ENCODE results near the gene KPTN. TPM values are rescaled to one million over a fixed set of nuclear protein-coding genes. Genes with fewer than 3 reads are reported as not detected.
A peak's percentile ranks its signal among the peaks of the same experiment; 100 is the strongest.

KPTN gene
- total RNA-seq, 4 donors from 2014 or later: 7.1 to 22.3 (median 13.4) TPM

DNA sequence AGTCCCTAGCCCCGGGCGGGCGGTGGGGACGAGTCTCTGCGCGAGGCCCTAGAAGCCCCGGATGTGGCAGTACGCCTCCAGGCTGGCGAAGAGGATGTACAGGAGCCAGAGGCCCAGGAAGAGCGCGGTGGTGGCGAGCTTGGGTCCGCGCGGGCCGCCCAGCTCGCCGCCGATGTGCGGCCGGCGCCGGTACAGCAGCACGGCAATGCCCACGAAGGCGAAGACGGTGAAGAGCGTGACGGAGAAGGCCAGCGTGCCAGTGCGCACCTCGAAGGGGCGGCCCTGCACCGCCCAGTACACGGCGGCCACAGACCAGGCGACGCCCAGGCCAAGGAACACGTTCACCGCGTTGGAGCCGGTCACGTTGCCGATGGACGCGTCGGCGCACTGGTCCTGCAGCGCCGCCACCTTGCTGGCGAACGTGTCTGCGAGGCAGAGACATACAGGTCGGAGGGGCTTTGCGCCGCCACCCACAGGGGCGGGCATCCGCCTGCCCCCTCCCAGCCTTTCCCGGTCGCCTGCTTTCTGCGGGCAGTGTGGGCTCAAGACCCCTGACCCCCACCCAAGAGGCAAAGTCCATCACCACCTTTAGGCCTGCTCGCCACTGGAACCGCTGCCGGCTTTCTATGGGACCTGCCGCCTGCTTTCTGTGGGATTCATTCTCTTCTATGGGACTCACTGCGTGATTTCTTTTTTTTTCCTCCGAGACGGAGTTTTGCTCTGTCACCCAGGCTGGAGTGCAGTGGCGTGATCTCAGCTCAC is 53.8 kb downstream of the KPTN start:
- H3K4me3 ChIP-seq: peak overlapping the region in 3 of 4 donors; percentile 23 to 37 (median 32)
- no peaks in the 10 kb centered on the region for H3K9me3 ChIP-seq
- H3K27ac ChIP-seq: no peak overlapping the region
- no peak for TF ChIP-seq POLR2A (IDR thresholded peaks at IDR 0.05)
- TF ChIP-seq, protein P1, sequence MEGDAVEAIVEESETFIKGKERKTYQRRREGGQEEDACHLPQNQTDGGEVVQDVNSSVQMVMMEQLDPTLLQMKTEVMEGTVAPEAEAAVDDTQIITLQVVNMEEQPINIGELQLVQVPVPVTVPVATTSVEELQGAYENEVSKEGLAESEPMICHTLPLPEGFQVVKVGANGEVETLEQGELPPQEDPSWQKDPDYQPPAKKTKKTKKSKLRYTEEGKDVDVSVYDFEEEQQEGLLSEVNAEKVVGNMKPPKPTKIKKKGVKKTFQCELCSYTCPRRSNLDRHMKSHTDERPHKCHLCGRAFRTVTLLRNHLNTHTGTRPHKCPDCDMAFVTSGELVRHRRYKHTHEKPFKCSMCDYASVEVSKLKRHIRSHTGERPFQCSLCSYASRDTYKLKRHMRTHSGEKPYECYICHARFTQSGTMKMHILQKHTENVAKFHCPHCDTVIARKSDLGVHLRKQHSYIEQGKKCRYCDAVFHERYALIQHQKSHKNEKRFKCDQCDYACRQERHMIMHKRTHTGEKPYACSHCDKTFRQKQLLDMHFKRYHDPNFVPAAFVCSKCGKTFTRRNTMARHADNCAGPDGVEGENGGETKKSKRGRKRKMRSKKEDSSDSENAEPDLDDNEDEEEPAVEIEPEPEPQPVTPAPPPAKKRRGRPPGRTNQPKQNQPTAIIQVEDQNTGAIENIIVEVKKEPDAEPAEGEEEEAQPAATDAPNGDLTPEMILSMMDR (IDR thresholded peaks at IDR 0.05): peak in 3 of 6 experiments; percentile 48 to 52 (median 50)
- no peaks in the 10 kb centered on the region for H3K36me3 ChIP-seq
- DNase-seq: peak in 2 of 3 donors; percentile 73 to 82
- H3K27me3 ChIP-seq: peaks cover 0 to 8% of the 10 kb centered on the region in 2 donors
- peaks cover 0 to 33% (median 5%) of the 10 kb centered on the region in 4 donors for H3K4me1 ChIP-seq

DNA sequence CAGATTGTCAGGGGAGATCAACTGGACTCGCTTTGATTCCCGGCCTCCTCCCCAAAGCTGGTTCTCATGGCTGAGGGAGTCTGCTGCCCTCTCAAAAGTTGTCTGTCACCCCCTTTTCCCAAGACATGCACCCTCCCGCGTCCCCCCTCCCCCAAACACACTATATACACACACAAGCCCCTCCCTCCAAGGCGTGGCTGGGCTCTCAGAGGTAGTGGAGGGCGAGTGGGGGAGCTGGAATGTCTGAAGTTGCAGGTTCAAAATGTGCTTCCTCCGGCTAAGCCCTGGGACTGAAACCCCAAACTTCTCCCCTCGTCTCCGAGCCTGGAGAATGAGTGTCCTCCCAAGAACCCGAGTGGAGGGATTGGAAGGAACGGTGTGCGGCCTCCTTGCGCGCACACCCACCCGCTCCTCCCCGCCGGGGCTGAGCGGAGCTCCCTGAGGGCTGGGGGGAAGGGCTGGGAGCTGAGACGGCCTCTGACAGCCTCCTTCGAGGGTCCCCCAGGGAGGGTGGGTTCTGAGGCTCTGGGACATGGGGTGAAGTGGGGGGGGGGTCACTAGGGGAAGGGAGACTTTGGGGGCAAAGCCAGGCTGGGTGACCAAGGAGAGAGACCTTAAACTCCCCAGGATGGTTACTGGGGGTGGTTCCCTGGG is 54.8 kb downstream of the KPTN start:
- Histone ChIP-seq H3K9me3 (no peaks in the 10 kb centered on the region), H3K27ac (no peak overlapping the region), H3K4me3 (no peak overlapping the region), H3K36me3 (no peaks in the 10 kb centered on the region), H3K27me3 (peaks cover 0 to 8% of the 10 kb centered on the region in 2 donors), H3K4me1 (peaks cover 0 to 33% (median 5%) of the 10 kb centered on the region in 4 donors)
- no peak for TF ChIP-seq POLR2A (IDR thresholded peaks at IDR 0.05)
- TF ChIP-seq, protein P1 (IDR thresholded peaks at IDR 0.05): no peak
- no peak for DNase-seq

DNA sequence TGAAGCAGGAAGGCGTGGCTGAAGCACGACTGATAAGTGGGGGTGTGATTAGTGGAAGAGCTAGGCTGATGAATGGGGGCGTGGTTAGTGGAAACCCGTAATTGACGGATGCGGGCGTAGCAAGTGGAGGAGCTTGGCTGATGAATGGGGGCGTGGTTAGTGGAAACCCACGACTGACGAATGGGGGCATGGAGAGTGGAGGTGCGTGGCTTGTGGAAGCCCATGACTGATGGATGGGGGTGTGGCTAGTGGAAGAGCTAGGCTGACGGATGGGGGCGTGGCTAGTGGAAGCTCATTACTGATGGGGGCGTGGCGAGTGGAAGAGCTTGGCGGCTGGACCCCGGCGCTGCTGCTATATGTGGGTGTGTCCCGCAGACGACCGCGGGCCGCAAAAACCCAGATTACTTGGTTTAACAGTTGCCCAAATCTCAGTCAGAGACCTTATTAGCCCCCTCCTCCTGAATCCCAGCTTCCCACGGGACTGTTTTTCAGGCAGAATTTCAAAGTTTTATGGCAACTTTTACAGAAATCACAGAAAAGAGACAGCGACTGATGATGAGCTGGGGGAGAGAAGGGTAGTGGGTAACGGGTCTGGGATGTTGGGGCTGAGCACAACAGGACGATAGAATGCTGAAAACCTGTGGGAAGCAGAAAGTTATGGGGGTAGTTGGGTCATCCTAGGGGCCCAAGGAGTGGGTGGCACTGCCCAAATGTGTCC is 55.7 kb downstream of the KPTN start:
- H3K36me3 ChIP-seq: no peaks in the 10 kb centered on the region
- H3K9me3 ChIP-seq: no peaks in the 10 kb centered on the region
- DNase-seq: peak; percentile 62 to 90 (median 70)
- H3K4me3 ChIP-seq: no peak overlapping the region
- TF ChIP-seq, protein P1 (IDR thresholded peaks at IDR 0.05): no peak
- TF ChIP-seq POLR2A (IDR thresholded peaks at IDR 0.05): no peak
- peaks cover 0 to 8% of the 10 kb centered on the region in 2 donors for H3K27me3 ChIP-seq
- H3K4me1 ChIP-seq: peaks cover 0 to 33% (median 5%) of the 10 kb centered on the region in 4 donors
- no peak overlapping the region for H3K27ac ChIP-seq

DNA sequence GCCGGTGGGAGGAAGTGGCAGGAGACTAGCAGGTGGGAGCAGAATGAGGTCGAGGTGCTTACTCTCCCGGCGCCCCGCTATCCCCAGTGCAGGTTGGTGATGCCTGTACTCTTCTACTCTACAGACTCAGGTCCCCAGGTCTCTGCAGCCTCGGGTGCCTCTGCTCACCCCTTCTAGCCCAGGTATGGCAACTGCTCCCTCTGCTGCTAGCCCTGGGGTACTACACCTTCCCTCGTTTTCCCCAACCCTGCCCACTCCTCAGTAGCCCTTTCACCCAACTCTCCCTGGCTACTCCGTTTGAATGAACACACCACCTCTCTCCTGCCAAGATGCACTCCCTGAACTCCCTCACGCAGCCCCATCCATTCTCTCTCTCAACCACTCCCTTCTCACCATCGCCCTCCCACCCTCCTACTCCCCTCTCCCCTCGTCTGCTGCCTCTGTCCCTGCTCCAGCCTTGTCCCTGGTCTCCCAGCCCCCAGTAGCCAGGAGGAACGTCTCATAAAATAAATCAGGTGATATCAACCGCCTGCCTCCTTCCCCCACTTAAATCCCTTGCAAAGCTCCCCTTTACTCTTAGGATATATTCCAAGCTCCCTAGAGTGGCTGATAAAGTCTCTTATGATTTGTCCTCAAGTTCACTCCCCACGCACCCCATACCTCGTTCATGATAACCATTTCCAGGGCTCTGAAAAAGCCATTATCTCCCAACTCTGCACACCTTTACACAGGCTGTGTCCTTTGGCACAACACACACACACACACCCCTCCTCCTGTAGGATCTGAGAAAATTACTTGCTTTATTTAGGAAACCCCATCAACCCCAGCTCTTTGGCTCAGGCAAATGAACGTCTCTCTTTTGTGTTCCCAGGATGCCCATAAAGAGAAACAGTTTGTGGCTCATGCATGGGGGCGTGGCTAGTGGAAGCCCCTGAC is 56.5 kb downstream of the KPTN start:
- peak; percentile 44 to 79 (median 66) for DNase-seq
- Histone ChIP-seq H3K4me3 (no peak overlapping the region), H3K27me3 (peaks cover 0 to 9% of the 10 kb centered on the region in 2 donors), H3K36me3 (no peaks in the 10 kb centered on the region), H3K4me1 (peaks cover 0 to 33% (median 5%) of the 10 kb centered on the region in 4 donors), H3K9me3 (no peaks in the 10 kb centered on the region), H3K27ac (no peak overlapping the region)
- TF ChIP-seq, protein P1 (IDR thresholded peaks at IDR 0.05): peak; percentile 61 to 81 (median 74)
- no peak for TF ChIP-seq POLR2A (IDR thresholded peaks at IDR 0.05)

Other genes with a start within 250 kb of the KPTN start
- gene CCDC9, start 227.7 kb downstream of the KPTN start, total RNA-seq: 100 to 1,000 TPM in 1 of 4 donors, 10 to 100 TPM in 3; 12.1 to 104 (median 35.8) TPM
- 10 to 100 TPM in 2 of 4 donors, 1 to 10 TPM in 2; 6.1 to 23.9 (median 12.8) TPM for gene INAFM1, start 209.3 kb downstream of the KPTN start, total RNA-seq
- 1 to 10 TPM in 2 of 4 donors, under 1 TPM in 1, not detected in 1; 0.70 to 5.0 (median 2.2) TPM for gene C5AR1, start 174.4 kb downstream of the KPTN start, total RNA-seq
- 1 to 10 TPM in 2 of 4 donors, under 1 TPM in 1, not detected in 1; 0.95 to 1.6 (median 1.4) TPM for gene C5AR2, start 152.0 kb downstream of the KPTN start, total RNA-seq
- gene DHX34, start 134.9 kb downstream of the KPTN start, total RNA-seq: 10 to 100 TPM; 13.1 to 51.2 (median 30.0) TPM
- gene MEIS3, start 64.7 kb downstream of the KPTN start, total RNA-seq: 10 to 100 TPM in 2 of 4 donors, 1 to 10 TPM in 2; 1.6 to 18.2 (median 10.2) TPM
- gene SLC8A2, start 12.3 kb downstream of the KPTN start, total RNA-seq: under 1 TPM in 2 of 4 donors, not detected in 2; 0.53 to 0.85 TPM
- gene NAPA, start 30.8 kb upstream of the KPTN start, total RNA-seq: 100 to 1,000 TPM in 2 of 4 donors, 10 to 100 TPM in 2; 78.4 to 154 (median 105) TPM
- not detected for gene ZNF541, start 88.9 kb upstream of the KPTN start, total RNA-seq
- 10 to 100 TPM in 3 of 4 donors, 1 to 10 TPM in 1; 8.2 to 14.9 (median 13.3) TPM for gene BICRA, start 124.9 kb upstream of the KPTN start, total RNA-seq
- 100 to 1,000 TPM in 1 of 4 donors, 10 to 100 TPM in 3; 11.2 to 117 (median 23.0) TPM for gene EHD2, start 229.2 kb upstream of the KPTN start, total RNA-seq